NOMO-1 treated with dmso at 0.1 percent for 144 hours (cell line): ENCODE measurements around the gene PLCH2.

Experiments
- DNase-seq: peaks from one replicate; lab custom pipeline; 2025; ENCODE audit not compliant: unreplicated experiment; lab: John Stamatoyannopoulos, UW

PLCH2 gene

GRCh38 chr1:2510366-2511155 is 34.5 kb downstream of the PLCH2 start:
- no peak for DNase-seq

GRCh38 chr1:2512862-2513421 is 36.9 kb downstream of the PLCH2 start:
- DNase-seq = no peak

GRCh38 chr1:2513939-2514652 is 38.0 kb downstream of the PLCH2 start:
- DNase-seq = no peak

- DNase-seq = no peak
These were observed 39.0 kb downstream of the PLCH2 start for GRCh38 chr1:2514863-2515762.

GRCh38 chr1:2515763-2516080 is 39.6 kb downstream of the PLCH2 start:
- no peak for DNase-seq

GRCh38 chr1:2516124-2516523 is 40.0 kb downstream of the PLCH2 start:
- no peak for DNase-seq

GRCh38 chr1:2516946-2517345 is 40.9 kb downstream of the PLCH2 start:
- no peak for DNase-seq

- no peak for DNase-seq
These were observed 41.9 kb downstream of the PLCH2 start for GRCh38 chr1:2517966-2518365.

GRCh38 chr1:2518528-2518927 is 42.4 kb downstream of the PLCH2 start:
- DNase-seq = no peak

GRCh38 chr1:2519029-2519685 is 43.1 kb downstream of the PLCH2 start:
- DNase-seq = no peak

- DNase-seq = no peak
These were observed 43.6 kb downstream of the PLCH2 start for GRCh38 chr1:2519729-2520128.

GRCh38 chr1:2520206-2520605 is 44.1 kb downstream of the PLCH2 start:
- no peak for DNase-seq

GRCh38 chr1:2520806-2521205 is 44.7 kb downstream of the PLCH2 start:
- no peak for DNase-seq

GRCh38 chr1:2522230-2522629 is 46.1 kb downstream of the PLCH2 start:
- DNase-seq = no peak

GRCh38 chr1:2523191-2523890 is 47.3 kb downstream of the PLCH2 start:
- DNase-seq = no peak

GRCh38 chr1:2523891-2524609 is 48.0 kb downstream of the PLCH2 start:
- no peak for DNase-seq

- DNase-seq = no peak
These were observed 49.5 kb downstream of the PLCH2 start for GRCh38 chr1:2525572-2525919.

- peak; percentile 81 for DNase-seq
These were observed 50.1 kb downstream of the PLCH2 start, which contains the start of gene PANK4 for GRCh38 chr1:2525920-2526823. PANK4 (minus strand) TSS chr1:2526596; CDS start chr1:2526587, 9 bp downstream.
